ENCODE results near the gene DOCK11.

Gene DOCK11

DNA sequence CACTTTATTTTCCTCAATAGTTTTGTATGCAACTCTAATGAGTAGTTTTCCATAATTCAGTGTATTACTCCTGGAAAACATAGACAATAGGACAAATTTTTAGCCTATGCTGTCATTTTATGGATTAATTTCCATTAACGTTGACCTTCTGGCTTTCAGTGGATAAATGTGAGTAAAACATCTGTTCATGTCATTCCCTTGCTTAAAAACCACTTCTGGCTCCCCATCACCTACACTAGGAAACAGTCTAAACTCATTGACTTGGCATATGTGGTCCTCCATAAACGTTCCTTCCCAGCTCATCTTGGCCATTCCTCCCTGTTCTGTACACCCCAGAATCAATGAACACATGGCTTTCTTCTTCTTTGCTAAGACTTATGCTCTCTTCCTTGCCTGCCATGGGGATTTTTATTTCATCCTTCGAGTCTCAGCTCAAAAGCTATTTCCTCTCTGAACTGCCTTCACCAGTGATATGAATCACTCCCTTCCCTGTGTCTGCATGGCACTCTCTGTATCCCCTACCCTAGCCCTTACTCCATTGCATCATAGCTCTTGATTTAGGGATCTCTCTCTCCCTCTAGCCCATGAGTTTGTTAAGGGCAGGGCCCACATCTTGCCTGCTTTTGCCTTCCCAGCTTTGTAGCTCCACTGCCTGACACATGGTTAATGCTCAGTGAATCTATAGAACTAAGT, 34.8 kb downstream of the DOCK11 start:
- no peak for DNase-seq (ENCODE audit: low read depth)
- no peak overlapping the region for H3K4me3 ChIP-seq (ENCODE audit: low read length)
- TF ChIP-seq, protein P1, sequence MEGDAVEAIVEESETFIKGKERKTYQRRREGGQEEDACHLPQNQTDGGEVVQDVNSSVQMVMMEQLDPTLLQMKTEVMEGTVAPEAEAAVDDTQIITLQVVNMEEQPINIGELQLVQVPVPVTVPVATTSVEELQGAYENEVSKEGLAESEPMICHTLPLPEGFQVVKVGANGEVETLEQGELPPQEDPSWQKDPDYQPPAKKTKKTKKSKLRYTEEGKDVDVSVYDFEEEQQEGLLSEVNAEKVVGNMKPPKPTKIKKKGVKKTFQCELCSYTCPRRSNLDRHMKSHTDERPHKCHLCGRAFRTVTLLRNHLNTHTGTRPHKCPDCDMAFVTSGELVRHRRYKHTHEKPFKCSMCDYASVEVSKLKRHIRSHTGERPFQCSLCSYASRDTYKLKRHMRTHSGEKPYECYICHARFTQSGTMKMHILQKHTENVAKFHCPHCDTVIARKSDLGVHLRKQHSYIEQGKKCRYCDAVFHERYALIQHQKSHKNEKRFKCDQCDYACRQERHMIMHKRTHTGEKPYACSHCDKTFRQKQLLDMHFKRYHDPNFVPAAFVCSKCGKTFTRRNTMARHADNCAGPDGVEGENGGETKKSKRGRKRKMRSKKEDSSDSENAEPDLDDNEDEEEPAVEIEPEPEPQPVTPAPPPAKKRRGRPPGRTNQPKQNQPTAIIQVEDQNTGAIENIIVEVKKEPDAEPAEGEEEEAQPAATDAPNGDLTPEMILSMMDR (IDR thresholded peaks at IDR 0.05; ENCODE audit: insufficient read depth, low read depth, low read length, missing control alignments): no peak

DNA sequence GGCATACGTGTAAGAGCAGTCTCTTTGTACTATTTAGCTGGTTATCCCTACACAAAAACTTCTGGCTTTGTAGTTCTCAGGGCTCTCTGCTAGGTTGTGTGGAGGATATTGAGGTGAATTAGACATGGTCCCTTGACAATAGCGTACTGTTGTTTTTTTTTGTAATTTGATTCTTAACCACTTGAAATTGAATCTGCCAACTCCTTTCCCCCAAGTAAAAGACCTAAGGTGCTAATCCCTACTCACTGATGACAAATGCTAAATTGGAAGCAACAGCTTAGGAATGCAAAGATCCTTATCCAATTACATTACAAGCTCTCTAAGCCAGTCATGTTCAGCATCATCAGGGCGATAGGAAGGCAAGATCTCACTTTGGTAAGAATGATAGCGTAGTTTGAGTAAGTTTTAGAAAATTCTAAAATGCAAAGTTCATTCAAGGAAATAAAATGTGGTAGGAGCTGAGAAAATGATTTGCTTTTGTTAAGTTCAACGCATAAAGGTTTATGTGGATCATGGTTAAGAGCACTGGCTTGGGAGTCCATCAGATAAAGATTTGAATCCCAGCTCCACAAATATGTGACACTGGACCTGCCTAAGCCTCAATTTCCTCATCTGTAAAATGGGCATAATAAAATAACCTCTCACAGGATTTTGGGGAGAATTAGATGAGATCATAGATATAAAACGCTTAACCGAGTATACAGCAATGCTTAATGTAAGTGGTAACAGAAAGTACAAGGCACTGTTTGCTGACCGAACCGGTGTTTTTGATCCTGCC, 39.3 kb downstream of the DOCK11 start:
- no peak for DNase-seq (ENCODE audit: low read depth)
- TF ChIP-seq, protein P1 (IDR thresholded peaks at IDR 0.05; ENCODE audit: insufficient read depth, low read depth, low read length, missing control alignments): no peak
- no peak overlapping the region for H3K4me3 ChIP-seq (ENCODE audit: low read length)

DNA sequence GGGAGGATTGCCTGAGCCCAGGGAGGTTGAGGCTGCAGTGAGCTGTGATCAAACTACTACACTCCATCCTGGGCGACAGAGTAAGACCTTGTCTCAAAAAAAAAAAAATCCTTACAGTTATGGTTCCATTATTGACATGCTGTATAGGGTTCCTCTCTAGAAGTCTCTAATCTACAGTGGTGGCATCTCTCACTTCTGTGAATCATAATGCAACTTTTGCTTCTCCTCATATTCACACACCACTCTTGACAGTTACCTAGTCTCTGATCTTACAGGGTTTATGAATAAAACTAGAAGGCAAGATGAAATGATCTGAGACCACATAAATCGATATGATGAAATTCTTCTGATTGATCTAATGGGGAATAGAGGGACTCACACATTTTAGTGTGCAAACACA, 40.6 kb downstream of the DOCK11 start:
- H3K4me3 ChIP-seq (ENCODE audit: low read length): no peak overlapping the region
- TF ChIP-seq, protein P1 (IDR thresholded peaks at IDR 0.05; ENCODE audit: insufficient read depth, low read depth, low read length, missing control alignments): no peak
- DNase-seq (ENCODE audit: low read depth): no peak

GRCh38 chrX:118536687-118537461, 41.3 kb downstream of the DOCK11 start:
- TF ChIP-seq, protein P1 (IDR thresholded peaks at IDR 0.05; ENCODE audit: insufficient read depth, low read depth, low read length, missing control alignments): no peak
- H3K4me3 ChIP-seq (ENCODE audit: low read length): no peak overlapping the region
- no peak for DNase-seq (ENCODE audit: low read depth)

DNA sequence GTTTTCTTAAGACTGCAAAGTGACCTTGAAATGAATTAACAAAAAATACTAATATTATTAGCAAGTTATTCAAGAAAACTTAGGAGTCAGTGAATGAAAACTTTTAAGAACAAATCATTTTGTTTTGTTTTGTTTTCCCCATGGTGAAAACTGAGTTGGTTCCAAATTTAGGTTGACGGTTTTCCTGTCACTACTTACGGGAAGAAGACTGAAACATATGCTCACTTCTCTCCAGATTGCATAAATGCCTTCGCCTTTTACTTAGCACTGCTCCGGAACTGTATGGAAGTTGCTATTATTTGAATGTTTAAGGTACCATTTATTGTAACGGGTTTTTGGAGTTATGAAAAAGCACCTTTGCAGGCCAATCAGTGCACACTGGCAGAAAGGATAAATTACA, 42.8 kb downstream of the DOCK11 start:
- H3K4me3 ChIP-seq (ENCODE audit: low read length): no peak overlapping the region
- no peak for DNase-seq (ENCODE audit: low read depth)
- TF ChIP-seq, protein P1 (IDR thresholded peaks at IDR 0.05; ENCODE audit: insufficient read depth, low read depth, low read length, missing control alignments): no peak

GRCh38 chrX:118540342-118540741, 44.7 kb downstream of the DOCK11 start:
- H3K4me3 ChIP-seq (ENCODE audit: low read length): no peak overlapping the region
- TF ChIP-seq, protein P1 (IDR thresholded peaks at IDR 0.05; ENCODE audit: insufficient read depth, low read depth, low read length, missing control alignments): no peak
- no peak for DNase-seq (ENCODE audit: low read depth)
